ENCODE data around the gene TNFRSF19.

TNFRSF19 gene

GRCh38 chr13:23609874-23610576 lies 39.8 kb downstream of the TNFRSF19 start:
- DNase-seq (ENCODE audit: low spot score in 2 of 2) (no peak), ATAC-seq (no peak)
- H3K36me3 Mint-ChIP-seq: no peaks in the 10 kb centered on the region
- no peaks in the 10 kb centered on the region for H3K4me1 Mint-ChIP-seq
- H3K27ac Mint-ChIP-seq: peak overlapping the region; percentile 2
- H3K9me3 Mint-ChIP-seq: no peaks in the 10 kb centered on the region
- no peak overlapping the region for H3K4me3 Mint-ChIP-seq

GRCh38 chr13:23610966-23611491 lies 40.8 kb downstream of the TNFRSF19 start:
- Mint-ChIP-seq H3K4me3 (no peak overlapping the region), H3K9me3 (no peaks in the 10 kb centered on the region), H3K36me3 (no peaks in the 10 kb centered on the region), H3K4me1 (no peaks in the 10 kb centered on the region), H3K27ac (no peak overlapping the region)
- ATAC-seq: no peak
- DNase-seq (ENCODE audit: low spot score in 2 of 2): no peak

GRCh38 chr13:23612182-23612581 lies 42.0 kb downstream of the TNFRSF19 start:
- H3K9me3 Mint-ChIP-seq: no peaks in the 10 kb centered on the region
- no peaks in the 10 kb centered on the region for H3K4me1 Mint-ChIP-seq
- ATAC-seq: no peak
- no peaks in the 10 kb centered on the region for H3K36me3 Mint-ChIP-seq
- no peak overlapping the region for H3K4me3 Mint-ChIP-seq
- no peak for DNase-seq (ENCODE audit: low spot score in 2 of 2)
- no peak overlapping the region for H3K27ac Mint-ChIP-seq

- H3K36me3 Mint-ChIP-seq: no peaks in the 10 kb centered on the region
- H3K27ac Mint-ChIP-seq: no peak overlapping the region
- H3K4me1 Mint-ChIP-seq: no peaks in the 10 kb centered on the region
These were observed 42.5 kb downstream of the TNFRSF19 start for GRCh38 chr13:23612731-23613130.

GRCh38 chr13:23613596-23613995 lies 43.4 kb downstream of the TNFRSF19 start:
- H3K9me3 Mint-ChIP-seq: no peaks in the 10 kb centered on the region
- H3K27ac Mint-ChIP-seq: no peak overlapping the region
- H3K4me3 Mint-ChIP-seq: no peak overlapping the region
- H3K36me3 Mint-ChIP-seq: no peaks in the 10 kb centered on the region
- no peaks in the 10 kb centered on the region for H3K4me1 Mint-ChIP-seq
- ATAC-seq (no peak), DNase-seq (ENCODE audit: low spot score in 2 of 2) (no peak)

More at GRCh38 chr13:23612731-23613130, 42.5 kb downstream of the TNFRSF19 start:
- H3K4me3 Mint-ChIP-seq: no peak overlapping the region
- no peak for ATAC-seq
- H3K9me3 Mint-ChIP-seq: no peaks in the 10 kb centered on the region
- no peak for DNase-seq (ENCODE audit: low spot score in 2 of 2)

GRCh38 chr13:23615395-23616081 lies 45.3 kb downstream of the TNFRSF19 start:
- H3K9me3 Mint-ChIP-seq: no peaks in the 10 kb centered on the region
- no peak for DNase-seq (ENCODE audit: low spot score in 2 of 2)

GRCh38 chr13:23616228-23616627 lies 46.0 kb downstream of the TNFRSF19 start:
- Mint-ChIP-seq H3K4me3 (no peak overlapping the region), H3K9me3 (no peaks in the 10 kb centered on the region), H3K36me3 (no peaks in the 10 kb centered on the region), H3K4me1 (no peaks in the 10 kb centered on the region), H3K27ac (no peak overlapping the region)
- DNase-seq (ENCODE audit: low spot score in 2 of 2) (no peak), ATAC-seq (no peak)

More at GRCh38 chr13:23615395-23616081, 45.3 kb downstream of the TNFRSF19 start:
- Mint-ChIP-seq H3K4me3 (no peak overlapping the region), H3K36me3 (no peaks in the 10 kb centered on the region), H3K27ac (no peak overlapping the region), H3K4me1 (no peaks in the 10 kb centered on the region)
- ATAC-seq: no peak

GRCh38 chr13:23617551-23618024 lies 47.4 kb downstream of the TNFRSF19 start:
- no peaks in the 10 kb centered on the region for H3K4me1 Mint-ChIP-seq
- no peak overlapping the region for H3K4me3 Mint-ChIP-seq
- no peak for DNase-seq (ENCODE audit: low spot score in 2 of 2)
- no peak for ATAC-seq
- H3K9me3 Mint-ChIP-seq: no peaks in the 10 kb centered on the region
- no peaks in the 10 kb centered on the region for H3K36me3 Mint-ChIP-seq
- H3K27ac Mint-ChIP-seq: no peak overlapping the region

GRCh38 chr13:23618341-23618740 lies 48.1 kb downstream of the TNFRSF19 start:
- H3K9me3 Mint-ChIP-seq: no peaks in the 10 kb centered on the region
- no peaks in the 10 kb centered on the region for H3K36me3 Mint-ChIP-seq
- no peaks in the 10 kb centered on the region for H3K4me1 Mint-ChIP-seq
- ATAC-seq (no peak), DNase-seq (ENCODE audit: low spot score in 2 of 2) (no peak)
- H3K4me3 Mint-ChIP-seq: no peak overlapping the region
- no peak overlapping the region for H3K27ac Mint-ChIP-seq

GRCh38 chr13:23619068-23619855 lies 49.0 kb downstream of the TNFRSF19 start:
- Mint-ChIP-seq H3K36me3 (no peaks in the 10 kb centered on the region), H3K4me3 (no peak overlapping the region), H3K9me3 (no peaks in the 10 kb centered on the region), H3K4me1 (no peaks in the 10 kb centered on the region), H3K27ac (no peak overlapping the region)
- no peak for DNase-seq (ENCODE audit: low spot score in 2 of 2)
- no peak for ATAC-seq

- Mint-ChIP-seq H3K36me3 (no peaks in the 10 kb centered on the region), H3K4me3 (no peak overlapping the region), H3K27ac (no peak overlapping the region), H3K4me1 (no peaks in the 10 kb centered on the region), H3K9me3 (no peaks in the 10 kb centered on the region)
- ATAC-seq: no peak
- no peak for DNase-seq (ENCODE audit: low spot score in 2 of 2)
These were observed 50.0 kb downstream of the TNFRSF19 start for GRCh38 chr13:23620211-23620610.

GRCh38 chr13:23620613-23621315 lies 50.6 kb downstream of the TNFRSF19 start:
- no peak overlapping the region for H3K4me3 Mint-ChIP-seq
- no peaks in the 10 kb centered on the region for H3K36me3 Mint-ChIP-seq
- no peak overlapping the region for H3K27ac Mint-ChIP-seq
- H3K9me3 Mint-ChIP-seq: no peaks in the 10 kb centered on the region
- no peaks in the 10 kb centered on the region for H3K4me1 Mint-ChIP-seq
- DNase-seq (ENCODE audit: low spot score in 2 of 2) (no peak), ATAC-seq (no peak)

GRCh38 chr13:23621316-23621645 lies 51.1 kb downstream of the TNFRSF19 start:
- Mint-ChIP-seq H3K27ac (no peak overlapping the region), H3K36me3 (no peaks in the 10 kb centered on the region), H3K9me3 (no peaks in the 10 kb centered on the region), H3K4me1 (no peaks in the 10 kb centered on the region), H3K4me3 (no peak overlapping the region)
- ATAC-seq: peak; percentile 97
- no peak for DNase-seq (ENCODE audit: low spot score in 2 of 2)

GRCh38 chr13:23622985-23623384 lies 52.8 kb downstream of the TNFRSF19 start:
- no peaks in the 10 kb centered on the region for H3K36me3 Mint-ChIP-seq
- no peaks in the 10 kb centered on the region for H3K9me3 Mint-ChIP-seq
- DNase-seq (ENCODE audit: low spot score in 2 of 2) (no peak), ATAC-seq (peak; percentile 73)
- H3K4me1 Mint-ChIP-seq: no peaks in the 10 kb centered on the region
- no peak overlapping the region for H3K4me3 Mint-ChIP-seq
- H3K27ac Mint-ChIP-seq: no peak overlapping the region

GRCh38 chr13:23623394-23623793 lies 53.2 kb downstream of the TNFRSF19 start:
- H3K4me3 Mint-ChIP-seq: no peak overlapping the region
- ATAC-seq (no peak), DNase-seq (ENCODE audit: low spot score in 2 of 2) (no peak)
- no peak overlapping the region for H3K27ac Mint-ChIP-seq
- H3K9me3 Mint-ChIP-seq: no peaks in the 10 kb centered on the region
- no peaks in the 10 kb centered on the region for H3K36me3 Mint-ChIP-seq
- no peaks in the 10 kb centered on the region for H3K4me1 Mint-ChIP-seq

All from stimulated activated effector memory CD8-positive, alpha-beta T cell treated with anti-CD3 and anti-CD28 coated beads, Interleukin-12 subunit alpha, Interleukin-12 subunit beta, amount 100 ng/mL, for 72 hours (primary cell).